GM21619 (cell line): Measurements from ENCODE around the gene RETREG3.
"Not testable (repeated sequence)": the region's sequence is repeated elsewhere in the genome, so short reads cannot be mapped to it uniquely, and the experiment has no call there.

ENCODE experiments used
- ATAC-seq: cut with Tn5 transposase; IDR thresholded peaks from one replicate; pipeline ENCODE4 v1.9.1; 2021; ENCODE audit not compliant: unreplicated experiment

The RETREG3 gene, protein sequence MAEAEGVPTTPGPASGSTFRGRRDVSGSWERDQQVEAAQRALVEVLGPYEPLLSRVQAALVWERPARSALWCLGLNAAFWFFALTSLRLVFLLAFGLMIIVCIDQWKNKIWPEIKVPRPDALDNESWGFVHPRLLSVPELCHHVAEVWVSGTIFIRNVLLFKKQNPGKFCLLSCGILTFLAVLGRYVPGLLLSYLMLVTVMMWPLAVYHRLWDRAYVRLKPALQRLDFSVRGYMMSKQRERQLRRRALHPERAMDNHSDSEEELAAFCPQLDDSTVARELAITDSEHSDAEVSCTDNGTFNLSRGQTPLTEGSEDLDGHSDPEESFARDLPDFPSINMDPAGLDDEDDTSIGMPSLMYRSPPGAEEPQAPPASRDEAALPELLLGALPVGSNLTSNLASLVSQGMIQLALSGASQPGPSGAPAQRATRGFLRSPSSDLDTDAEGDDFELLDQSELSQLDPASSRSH

DNA sequence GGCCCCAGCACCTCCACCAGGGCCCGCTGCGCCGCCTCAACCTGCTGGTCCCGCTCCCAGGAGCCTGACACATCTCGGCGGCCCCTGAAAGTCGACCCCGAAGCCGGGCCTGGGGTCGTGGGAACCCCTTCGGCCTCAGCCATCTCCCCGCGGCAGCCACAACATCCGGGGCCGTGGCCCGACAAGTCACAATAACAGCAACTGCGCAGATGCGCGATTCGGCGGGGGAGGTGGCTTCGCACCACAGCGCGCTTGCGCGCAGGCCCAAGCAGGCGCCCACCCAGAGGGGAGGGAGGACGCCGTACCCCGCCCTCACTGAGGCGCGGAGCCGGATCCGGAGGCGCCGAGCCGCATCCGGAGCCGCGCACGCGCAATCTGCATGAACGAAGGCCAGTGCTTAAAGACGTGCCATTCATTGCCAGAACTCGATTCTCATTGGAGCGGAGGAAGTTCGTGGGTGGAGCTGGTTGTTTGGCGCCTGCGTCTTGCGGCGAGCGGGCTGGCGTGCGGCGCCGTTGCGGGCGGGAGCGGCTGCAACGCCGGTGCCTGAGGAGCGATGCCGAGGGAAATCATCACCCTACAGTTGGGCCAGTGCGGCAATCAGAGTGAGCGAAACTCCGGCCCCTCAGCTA lies at the start of gene RETREG3, which contains the start of gene TUBG1:
TSS of gene RETREG3 (minus strand) at position 193 of the 632 bp plus-strand sequence. CDS start at position 143, 50 bp downstream.
TSS of gene TUBG1 (plus strand) at position 502 of the 632 bp plus-strand sequence. CDS start at position 557, 55 bp downstream.
- peak; percentile 80 for ATAC-seq

- ATAC-seq, result no peak
Observed at GRCh38 chr17:42657824-42658588, 48.8 kb upstream of the RETREG3 start.

DNA sequence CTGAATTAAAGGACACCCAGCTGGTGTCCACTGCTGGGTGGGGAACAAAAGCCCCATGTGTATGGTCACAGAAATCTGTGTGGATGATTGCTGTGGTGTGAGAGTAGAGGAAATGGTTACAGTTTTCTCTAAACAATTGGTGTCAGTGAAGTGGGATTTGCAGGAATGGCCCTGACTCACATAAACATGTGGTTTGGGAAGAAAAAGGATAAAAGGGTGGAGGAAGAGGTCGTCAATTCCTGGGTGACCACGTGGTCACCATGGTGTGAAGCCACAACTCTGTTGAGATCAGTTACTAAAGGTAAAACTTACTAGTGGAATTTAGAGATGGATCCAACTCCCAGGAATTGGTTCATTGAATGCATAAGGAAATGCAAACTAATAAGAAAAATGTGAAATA lies 46.4 kb upstream of the RETREG3 start:
- no peak for ATAC-seq

DNA sequence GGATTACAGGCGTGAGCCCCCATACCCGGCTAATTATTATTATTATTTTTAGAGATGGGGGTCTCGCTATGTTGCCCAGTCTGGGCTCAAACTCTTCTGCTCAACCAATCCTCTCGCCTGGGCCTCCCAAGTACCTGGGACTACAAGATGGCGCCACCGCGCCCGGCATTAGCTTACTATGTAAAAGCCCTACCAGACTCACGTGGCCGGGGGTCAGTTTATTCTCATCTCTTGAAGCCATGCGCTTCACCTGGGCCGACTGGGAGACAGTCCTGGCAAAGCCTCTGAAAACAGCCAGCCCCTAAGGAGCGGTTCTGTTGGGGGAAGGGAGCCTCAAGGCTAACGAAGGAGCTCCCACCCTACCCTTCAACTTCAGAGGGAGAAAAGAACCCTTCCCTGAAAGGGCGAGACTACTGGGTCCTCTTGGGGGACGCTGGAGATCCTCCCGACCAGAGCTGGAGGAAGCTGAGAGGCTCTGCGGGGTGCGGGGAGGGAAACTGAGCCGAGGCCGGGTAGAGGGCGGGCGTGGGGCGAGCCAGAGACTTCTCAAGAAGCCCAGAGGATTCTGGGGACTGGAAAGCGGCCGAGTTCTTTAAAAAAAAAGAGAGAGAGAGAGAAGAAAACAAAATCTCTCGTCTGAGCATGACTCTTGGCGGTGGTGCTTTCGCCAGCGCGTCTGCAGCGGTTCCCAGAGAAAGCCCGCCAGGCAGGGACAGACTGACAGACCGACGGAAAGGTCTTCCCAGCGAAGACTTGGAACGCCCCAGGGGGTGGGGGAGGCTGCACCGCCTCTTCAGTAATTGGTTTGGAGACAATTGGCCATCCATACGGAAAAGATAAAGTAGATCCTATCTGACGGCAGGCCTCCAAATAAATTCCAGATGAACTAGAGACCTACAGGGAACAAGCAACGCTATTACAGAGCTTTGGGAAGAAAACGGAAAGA lies 44.3 kb upstream of the RETREG3 start:
- no peak for ATAC-seq

DNA sequence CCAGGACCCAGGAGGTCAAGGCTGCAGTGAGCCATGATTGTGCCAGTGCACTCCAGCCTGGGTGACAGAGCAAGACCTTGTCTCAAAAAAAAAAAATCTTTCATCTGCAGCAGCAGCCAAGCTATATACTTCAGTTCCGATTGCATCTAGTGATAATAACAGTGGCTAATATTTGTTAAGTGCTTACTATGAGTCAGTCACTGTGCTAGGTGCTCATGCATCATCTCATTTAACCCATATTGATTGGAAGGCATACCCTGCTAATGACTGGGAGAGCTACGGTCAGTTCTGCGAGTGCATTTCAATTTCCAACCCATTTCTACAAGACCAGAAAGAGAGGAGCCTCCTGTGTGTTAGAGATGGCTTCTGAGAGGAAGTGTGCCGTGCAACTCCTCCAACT lies 42.2 kb upstream of the RETREG3 start:
- no peak for ATAC-seq

GRCh38 chr17:42647778-42648177 lies 38.6 kb upstream of the RETREG3 start:
- no peak for ATAC-seq

GRCh38 chr17:42642336-42642735 lies 33.2 kb upstream of the RETREG3 start:
- ATAC-seq, result no peak

DNA sequence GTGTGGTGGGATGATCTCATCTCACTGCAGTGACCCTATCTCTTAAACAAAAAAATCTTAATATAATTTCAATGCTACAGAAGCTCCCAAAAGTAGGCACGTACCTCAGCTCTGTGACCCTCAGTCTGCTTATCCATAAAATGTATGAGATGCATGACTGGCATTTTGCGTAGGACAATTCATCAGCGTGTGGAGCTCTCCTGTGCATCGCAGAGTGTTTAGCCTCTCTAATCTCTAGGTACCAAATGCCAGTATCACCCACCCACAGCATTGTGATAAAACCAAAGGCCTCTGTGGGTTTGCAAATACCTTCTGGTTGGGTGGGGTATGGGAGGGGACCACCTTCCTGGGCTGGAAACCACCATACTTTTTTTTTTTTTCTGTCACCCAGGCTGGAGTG lies 30.9 kb upstream of the RETREG3 start:
- no peak for ATAC-seq

DNA sequence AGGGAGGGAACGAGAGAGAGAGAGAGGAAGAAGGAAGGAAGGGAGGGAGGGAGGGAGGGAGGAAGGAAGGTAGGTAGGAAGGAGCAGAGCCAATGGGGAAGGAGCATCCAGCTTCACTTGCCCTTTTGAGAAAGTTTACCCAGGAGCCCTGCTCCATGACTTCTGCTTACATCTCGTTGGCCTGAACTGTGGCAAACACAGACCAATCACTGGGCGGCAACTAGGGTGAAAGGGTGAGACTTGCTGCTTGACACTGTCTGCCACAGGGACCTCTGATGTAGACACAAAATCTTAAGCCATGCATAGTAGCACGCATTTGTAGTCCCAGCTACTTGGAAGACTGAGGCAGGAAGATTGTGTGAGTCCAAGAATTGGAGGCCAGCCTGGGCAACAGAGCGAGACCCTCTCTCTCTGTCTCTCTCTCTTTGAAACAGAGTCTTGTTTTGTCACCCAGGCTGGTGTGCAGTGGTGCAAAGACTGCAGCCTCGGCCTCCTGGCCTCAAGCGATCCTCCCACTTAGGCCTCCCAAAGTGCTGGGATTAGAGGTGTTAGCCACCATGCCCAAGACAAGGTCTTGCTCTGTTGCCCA lies 30.4 kb upstream of the RETREG3 start:
- no peak for ATAC-seq

- no peak for ATAC-seq
Observed at GRCh38 chr17:42632949-42633444, 23.8 kb upstream of the RETREG3 start.

DNA sequence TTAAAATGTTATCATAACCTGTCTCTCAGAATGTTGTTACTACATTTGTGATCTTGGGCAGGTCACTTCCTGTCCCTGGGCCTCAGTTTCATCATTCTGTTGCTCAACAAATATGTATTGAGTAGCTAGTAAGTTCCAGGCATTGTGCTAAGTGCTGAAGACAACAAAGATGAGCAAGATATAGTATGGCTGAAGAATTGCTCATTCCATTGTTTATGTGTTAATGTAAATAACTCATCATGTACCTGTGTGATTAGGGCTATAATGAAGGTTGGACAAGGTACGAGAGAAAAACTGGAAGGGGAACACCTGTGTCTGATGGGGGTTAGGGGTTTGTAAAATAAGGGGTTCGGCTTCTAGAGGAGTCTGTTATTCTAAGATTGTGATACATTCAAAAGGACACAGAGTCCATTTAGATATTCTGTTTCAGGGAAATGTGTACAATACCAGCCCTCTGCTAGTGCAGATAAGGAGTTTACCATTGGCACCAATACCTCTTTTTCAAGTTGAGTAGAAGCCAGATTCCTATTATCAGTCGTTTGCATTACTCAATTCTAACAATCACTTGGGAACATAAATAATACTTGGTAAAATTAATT lies 20.3 kb upstream of the RETREG3 start:
- ATAC-seq, result no peak

DNA sequence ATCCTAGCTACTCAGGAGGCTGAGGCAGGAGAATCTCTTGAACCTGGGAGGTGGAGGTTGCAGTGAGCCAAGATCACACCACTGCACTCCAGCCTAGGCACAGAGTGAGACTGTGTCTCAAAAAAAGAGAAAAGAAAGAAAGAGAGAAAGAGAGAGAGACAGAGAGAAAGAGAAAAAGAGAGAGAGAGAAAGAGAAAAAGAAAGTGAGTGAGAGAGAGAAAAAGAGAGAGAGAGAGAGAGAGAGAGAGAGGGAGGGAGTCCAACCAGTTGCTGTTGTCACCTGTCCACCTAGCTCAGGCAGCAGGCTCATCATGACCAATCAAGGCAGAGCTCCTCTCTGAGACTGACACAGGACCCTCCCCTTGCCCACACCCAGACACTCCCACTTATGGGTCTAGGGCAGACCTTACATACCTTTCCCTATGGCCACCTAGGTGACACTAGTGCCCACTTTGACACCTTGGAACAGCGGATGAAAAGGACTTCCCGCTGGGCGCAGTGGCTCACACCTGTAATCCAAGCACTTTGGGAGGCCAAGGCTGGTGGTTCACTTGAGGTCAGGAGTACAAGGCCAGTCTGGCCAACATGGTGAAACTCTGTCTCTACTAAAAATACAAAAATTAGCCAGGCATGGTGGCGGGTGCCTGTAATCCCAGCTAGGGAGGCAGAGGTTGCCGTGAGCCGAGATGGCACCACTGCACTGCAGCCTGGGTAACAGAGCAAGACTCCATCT lies 18.0 kb upstream of the RETREG3 start:
- ATAC-seq, result not testable (repeated sequence)

GRCh38 chr17:42623732-42624596 lies 14.8 kb upstream of the RETREG3 start:
- no peak for ATAC-seq

- no peak for ATAC-seq
Observed at GRCh38 chr17:42623271-42623670, 14.1 kb upstream of the RETREG3 start.

DNA sequence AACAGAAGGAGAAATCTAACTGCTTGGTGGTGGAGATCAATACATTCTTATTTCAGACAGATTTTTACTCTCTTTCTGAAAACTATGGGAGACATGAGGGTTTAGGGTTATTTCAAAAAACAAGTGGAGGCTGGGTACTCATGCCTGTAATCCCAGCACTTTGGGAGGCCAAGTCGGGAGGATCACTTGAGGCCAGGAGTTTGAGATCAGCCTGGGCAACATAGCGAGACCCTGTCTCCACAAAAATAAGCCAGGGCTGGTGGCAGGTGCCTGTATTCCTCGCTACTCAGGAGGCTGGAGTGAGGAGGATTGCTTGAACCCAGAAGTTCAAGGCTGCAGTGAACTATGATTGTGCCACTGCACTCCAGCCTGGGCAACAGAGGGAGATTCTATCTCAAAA lies 12.8 kb upstream of the RETREG3 start:
- ATAC-seq, result not testable (repeated sequence)

GRCh38 chr17:42618442-42619150 lies 9.4 kb upstream of the RETREG3 start:
- ATAC-seq, result peak; percentile 68

DNA sequence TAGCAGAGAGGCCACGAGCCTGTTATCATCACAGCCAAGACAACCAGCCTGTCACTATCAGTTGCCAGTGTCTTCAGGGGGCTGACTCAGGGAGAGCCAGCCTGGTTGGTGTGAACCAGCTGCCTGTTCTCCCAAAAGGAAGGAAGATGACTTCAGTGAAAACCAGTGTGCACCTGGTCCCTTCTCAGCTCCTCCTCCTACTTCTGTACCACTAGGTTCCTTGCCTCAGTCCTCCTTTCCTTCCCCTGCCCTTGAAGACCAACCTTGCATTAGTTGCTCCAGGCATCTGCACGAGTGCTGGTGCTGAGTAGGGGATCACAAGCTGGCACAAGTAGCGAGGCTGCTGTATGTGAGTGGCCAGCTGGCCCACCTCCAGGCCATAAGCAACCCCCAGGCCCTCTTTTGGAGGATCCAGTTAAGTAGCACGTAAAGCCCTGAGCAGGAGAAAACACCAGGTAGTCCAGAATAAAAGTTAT lies 8.8 kb upstream of the RETREG3 start:
- ATAC-seq, result peak; percentile 5
